Activated CD4-positive, alpha-beta memory T cell treated with anti-CD3 and anti-CD28 coated beads, Interleukin-2, amount 10 ng/mL, durations not matched to agents 7 days and 5 days (primary cell): ENCODE results near the gene KRT25. TPM values are rescaled to one million over a fixed set of nuclear protein-coding genes. Genes with fewer than 3 reads are reported as not detected.

ENCODE experiments used
- CTCF ChIA-PET: fragments of 350-600 bp; sonication (Branson Sonifier 250); formaldehyde crosslinking; loops from one replicate; lab custom pipeline; 2021; ENCODE audit warnings: antibody characterized with exemption, inconsistent platforms; lab: Charles Lee
- POLR2A ChIA-PET: fragments of 350-600 bp; sonication (Branson Sonifier 250); formaldehyde crosslinking; loops from one replicate; lab custom pipeline; 2021; ENCODE audit warnings: antibody characterized with exemption; lab: Charles Lee
- DNase-seq: peaks from one replicate; pipeline ENCODE4 v3.0.0-alpha.2; 2020
- H3K27ac Mint-ChIP-seq: one replicate; pipeline ENCODE4 v1.8.0; 2021; ENCODE audit warnings: mild to moderate bottlenecking, mixed read lengths
- H3K27me3 Mint-ChIP-seq: one replicate; pipeline ENCODE4 v1.8.0; 2021; ENCODE audit warnings: mixed read lengths
- H3K36me3 Mint-ChIP-seq: one replicate; pipeline ENCODE4 v1.8.0; 2021; ENCODE audit warnings: low read depth, mixed read lengths
- H3K4me1 Mint-ChIP-seq: one replicate; pipeline ENCODE4 v1.8.0; 2021; ENCODE audit warnings: mixed read lengths
- H3K4me3 Mint-ChIP-seq: one replicate; pipeline ENCODE4 v1.8.0; 2021; ENCODE audit warnings: mild to moderate bottlenecking, mixed read lengths
- H3K9me3 Mint-ChIP-seq: one replicate; pipeline ENCODE4 v1.8.0; 2021; ENCODE audit warnings: mixed read lengths
- total RNA-seq, 2 experiments: library from RNA; stranded (reverse); gene quantifications; one replicate each; pipeline ENCODE4 v1.2.3, GENCODE V29; 2021

The KRT25 gene
- total RNA-seq, 2 experiments from 2014 or later = not detected

- H3K9me3 Mint-ChIP-seq = peaks cover 3% of the 10 kb centered on the region
- DNase-seq = no peak
- no peaks in the 10 kb centered on the region for H3K4me1 Mint-ChIP-seq
- POLR2A ChIA-PET = no interaction called here
- no peak overlapping the region for H3K27ac Mint-ChIP-seq
- CTCF ChIA-PET = no interaction called here
- H3K4me3 Mint-ChIP-seq = no peak overlapping the region
- no peaks in the 10 kb centered on the region for H3K36me3 Mint-ChIP-seq
- H3K27me3 Mint-ChIP-seq = peaks cover 35% of the 10 kb centered on the region
Observed at GRCh38 chr17:40738553-40738952, 16.6 kb downstream of the KRT25 start.

- H3K36me3 Mint-ChIP-seq = no peaks in the 10 kb centered on the region
- H3K4me1 Mint-ChIP-seq = no peaks in the 10 kb centered on the region
- no peaks in the 10 kb centered on the region for H3K9me3 Mint-ChIP-seq
- ChIA-PET POLR2A (no interaction called here), CTCF (no interaction called here)
- H3K4me3 Mint-ChIP-seq = no peak overlapping the region
- no peak overlapping the region for H3K27ac Mint-ChIP-seq
- H3K27me3 Mint-ChIP-seq = peaks cover 35% of the 10 kb centered on the region
- no peak for DNase-seq
Observed at GRCh38 chr17:40735016-40735415, 20.1 kb downstream of the KRT25 start.

DNA sequence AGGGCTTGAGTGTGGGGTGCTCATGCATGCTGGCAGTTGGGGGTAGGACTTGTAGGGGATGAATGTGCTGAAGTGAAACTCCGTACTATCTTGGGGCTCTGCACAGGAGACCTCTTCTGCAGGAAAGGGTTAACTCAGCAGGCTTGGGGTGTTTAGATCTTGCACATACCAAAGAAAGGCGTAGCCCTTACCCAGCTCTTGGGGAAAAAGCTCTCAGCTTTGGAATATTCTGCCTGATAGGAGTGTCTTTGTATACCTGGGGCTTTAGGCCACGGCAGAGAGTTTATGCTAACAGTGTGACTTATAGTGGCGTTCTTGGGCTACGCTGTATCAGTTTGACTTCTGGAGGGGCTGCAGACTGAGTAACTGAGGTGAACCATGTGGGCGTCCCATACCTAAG is 21.1 kb downstream of the KRT25 start:
- Mint-ChIP-seq H3K27ac (no peak overlapping the region), H3K4me3 (no peak overlapping the region), H3K27me3 (peaks cover 34% of the 10 kb centered on the region), H3K36me3 (no peaks in the 10 kb centered on the region), H3K4me1 (no peaks in the 10 kb centered on the region), H3K9me3 (no peaks in the 10 kb centered on the region)
- ChIA-PET CTCF (no interaction called here), POLR2A (no interaction called here)
- DNase-seq = no peak

- Mint-ChIP-seq H3K9me3 (no peaks in the 10 kb centered on the region), H3K27me3 (peaks cover 35% of the 10 kb centered on the region), H3K36me3 (no peaks in the 10 kb centered on the region), H3K4me1 (no peaks in the 10 kb centered on the region), H3K27ac (no peak overlapping the region), H3K4me3 (no peak overlapping the region)
- DNase-seq = no peak
- ChIA-PET POLR2A (no interaction called here), CTCF (no interaction called here)
Observed at GRCh38 chr17:40730970-40731369, 24.2 kb downstream of the KRT25 start.

DNA sequence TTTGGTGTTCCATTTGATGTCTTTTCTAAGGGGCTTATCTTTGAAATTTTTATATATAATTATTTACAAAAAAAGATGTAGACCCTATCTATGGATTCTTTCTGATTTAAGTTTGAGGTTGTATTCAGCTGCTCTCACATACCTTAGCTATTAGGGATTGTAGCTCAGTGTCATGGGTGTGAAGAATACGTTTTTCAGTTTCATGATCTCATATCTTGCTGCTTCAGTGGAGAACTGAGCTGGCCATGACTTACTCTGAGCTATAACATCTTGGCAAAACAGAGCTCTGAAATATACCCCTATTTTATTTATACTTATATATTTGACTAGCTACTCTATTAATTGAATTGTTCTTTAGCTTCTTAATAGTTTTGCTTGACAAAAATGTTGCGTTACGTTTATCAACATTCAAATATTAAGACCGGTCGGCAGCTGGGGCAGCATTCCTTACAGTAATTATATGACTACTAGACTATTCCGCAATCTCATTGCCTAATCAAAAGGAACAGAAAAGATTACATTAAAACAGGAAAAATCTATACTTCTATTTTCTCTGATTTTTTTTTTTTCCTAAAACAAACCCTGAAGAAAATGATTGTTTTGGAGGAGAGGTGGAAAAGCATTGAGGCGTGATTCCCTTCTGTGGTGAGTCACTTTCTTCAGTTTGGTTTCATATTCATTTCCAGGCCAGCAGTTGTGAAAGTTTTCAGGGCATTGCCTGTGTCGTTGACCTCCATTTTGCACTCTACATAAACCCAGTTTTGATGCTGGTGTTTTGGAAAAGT is 27.5 kb downstream of the KRT25 start:
- POLR2A ChIA-PET = no interaction called here
- H3K9me3 Mint-ChIP-seq = no peaks in the 10 kb centered on the region
- H3K4me1 Mint-ChIP-seq = no peaks in the 10 kb centered on the region
- no peaks in the 10 kb centered on the region for H3K36me3 Mint-ChIP-seq
- DNase-seq = no peak
- no peak overlapping the region for H3K27ac Mint-ChIP-seq
- CTCF ChIA-PET = no interaction called here
- H3K27me3 Mint-ChIP-seq = peaks cover 39% of the 10 kb centered on the region
- no peak overlapping the region for H3K4me3 Mint-ChIP-seq

DNA sequence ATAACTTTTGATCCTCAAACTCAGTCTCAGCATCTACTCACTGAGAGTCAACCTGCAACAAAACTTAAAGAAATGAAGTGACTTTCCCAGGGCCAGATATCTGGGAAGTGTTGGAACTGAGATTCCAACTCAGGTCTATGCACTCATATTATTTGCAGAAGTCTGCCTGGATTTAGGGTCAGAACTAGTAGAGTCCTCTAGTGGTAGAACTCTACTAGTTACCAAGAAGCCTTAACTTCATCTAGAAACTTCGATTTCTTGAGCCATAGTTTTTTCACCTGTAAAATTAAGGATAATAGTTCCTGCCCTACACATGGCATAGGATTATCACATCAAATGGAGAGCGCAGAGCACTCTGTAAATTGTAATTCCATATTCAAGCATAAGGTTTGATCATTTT is 28.2 kb downstream of the KRT25 start:
- Mint-ChIP-seq H3K27me3 (peaks cover 37% of the 10 kb centered on the region), H3K27ac (no peak overlapping the region), H3K9me3 (no peaks in the 10 kb centered on the region), H3K4me1 (no peaks in the 10 kb centered on the region), H3K36me3 (no peaks in the 10 kb centered on the region), H3K4me3 (no peak overlapping the region)
- DNase-seq = no peak
- CTCF ChIA-PET = no interaction called here
- POLR2A ChIA-PET = no interaction called here

DNA sequence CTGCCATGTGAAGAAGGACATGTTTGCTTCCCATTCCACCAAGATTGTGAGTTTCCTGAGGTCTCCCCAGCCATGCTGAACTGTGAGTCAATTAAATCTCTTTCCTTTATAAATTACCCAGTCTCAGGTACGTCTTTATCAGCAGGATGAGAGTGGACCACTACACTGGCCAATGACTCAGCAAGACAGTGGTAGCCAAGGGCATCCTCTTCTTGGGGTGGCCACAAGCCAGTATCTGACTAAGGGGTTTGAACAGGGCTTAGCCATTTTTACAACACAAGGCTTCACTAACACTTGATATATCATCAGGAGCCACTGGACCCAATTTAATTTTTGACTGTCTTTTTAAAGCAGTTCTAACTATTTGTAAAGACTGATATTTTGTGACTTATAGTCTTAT is 30.5 kb downstream of the KRT25 start:
- Mint-ChIP-seq H3K27ac (no peak overlapping the region), H3K36me3 (no peaks in the 10 kb centered on the region), H3K27me3 (peaks cover 36% of the 10 kb centered on the region), H3K4me3 (no peak overlapping the region), H3K9me3 (no peaks in the 10 kb centered on the region), H3K4me1 (no peaks in the 10 kb centered on the region)
- no peak for DNase-seq
- ChIA-PET CTCF (no interaction called here), POLR2A (no interaction called here)

DNA sequence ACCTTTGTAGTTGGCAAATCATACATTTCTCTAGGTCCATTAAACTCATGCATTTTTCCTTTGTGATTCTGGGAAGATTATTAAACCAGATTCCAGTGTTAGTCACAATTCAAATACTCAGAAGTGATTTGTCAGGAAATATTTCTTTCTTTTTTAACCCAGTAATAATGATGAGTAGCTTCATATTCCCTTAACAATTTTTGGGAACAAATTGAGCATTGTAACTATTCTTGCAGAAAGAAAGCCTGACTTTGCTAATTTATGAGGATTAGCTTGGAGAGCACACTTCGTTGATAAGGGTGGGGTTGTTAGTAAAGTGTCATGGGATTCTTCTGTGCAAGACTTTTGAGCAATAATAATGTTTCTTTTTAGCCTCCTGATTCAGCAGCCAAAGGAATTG is 32.9 kb downstream of the KRT25 start:
- ChIA-PET POLR2A (interaction anchor here (0.5 kb wide), 1 partner anchor 425 kb away, joined by 3 read pairs; no protein-coding TSS in a partner anchor), CTCF (no interaction called here)
- Mint-ChIP-seq H3K4me1 (no peaks in the 10 kb centered on the region), H3K9me3 (no peaks in the 10 kb centered on the region), H3K36me3 (no peaks in the 10 kb centered on the region), H3K27ac (no peak overlapping the region), H3K27me3 (peaks cover 38% of the 10 kb centered on the region), H3K4me3 (no peak overlapping the region)
- DNase-seq = no peak

DNA sequence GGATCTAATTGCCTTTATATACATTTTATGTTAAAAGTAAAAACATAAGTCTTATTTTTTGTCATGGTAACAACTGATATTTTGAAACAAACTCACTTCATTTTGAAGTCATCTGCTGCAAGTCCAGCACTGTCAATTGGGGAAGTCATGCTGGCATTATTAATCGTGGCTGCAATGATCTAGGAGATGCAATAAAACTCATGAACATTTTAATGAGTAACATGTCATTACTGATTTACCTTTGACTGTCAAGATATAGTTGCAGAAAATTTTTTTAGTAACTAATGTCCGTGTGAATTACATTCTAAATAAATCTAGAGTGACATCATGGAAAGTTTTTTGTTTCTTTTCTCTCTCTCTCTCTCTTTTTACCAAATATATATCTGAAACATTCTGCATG is 34.2 kb downstream of the KRT25 start:
- no peak overlapping the region for H3K27ac Mint-ChIP-seq
- no peak overlapping the region for H3K4me3 Mint-ChIP-seq
- CTCF ChIA-PET = no interaction called here
- no peak for DNase-seq
- H3K9me3 Mint-ChIP-seq = no peaks in the 10 kb centered on the region
- no peaks in the 10 kb centered on the region for H3K4me1 Mint-ChIP-seq
- H3K27me3 Mint-ChIP-seq = peaks cover 32% of the 10 kb centered on the region
- POLR2A ChIA-PET = no interaction called here
- no peaks in the 10 kb centered on the region for H3K36me3 Mint-ChIP-seq

- Mint-ChIP-seq H3K36me3 (no peaks in the 10 kb centered on the region), H3K27me3 (peaks cover 30% of the 10 kb centered on the region), H3K27ac (no peak overlapping the region), H3K4me3 (no peak overlapping the region), H3K9me3 (no peaks in the 10 kb centered on the region), H3K4me1 (no peaks in the 10 kb centered on the region)
- ChIA-PET CTCF (no interaction called here), POLR2A (no interaction called here)
- no peak for DNase-seq
Observed at GRCh38 chr17:40718930-40719329, 36.2 kb downstream of the KRT25 start.

- no peak for DNase-seq
- CTCF ChIA-PET = no interaction called here
- no peak overlapping the region for H3K27ac Mint-ChIP-seq
Observed at GRCh38 chr17:40717776-40718175, 37.4 kb downstream of the KRT25 start.

DNA sequence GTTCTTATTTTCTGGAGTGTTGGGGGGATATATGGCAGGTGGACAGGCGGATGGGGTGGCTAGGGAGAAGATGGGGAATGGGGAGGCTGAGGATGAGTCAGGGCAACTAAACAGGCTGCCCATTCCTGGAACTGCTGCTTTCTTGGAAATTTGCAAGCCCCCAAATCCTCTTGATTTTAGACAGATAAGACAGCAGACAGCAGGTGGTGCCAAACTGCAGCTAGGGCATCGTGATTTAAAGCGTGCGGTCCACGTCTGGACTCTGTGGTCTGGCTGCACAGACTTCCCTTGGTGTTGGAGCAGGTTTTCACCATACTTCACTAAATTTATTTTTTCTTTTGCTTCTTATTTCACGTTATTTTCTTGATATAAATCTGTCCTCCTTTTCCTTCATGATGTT is 40.7 kb downstream of the KRT25 start:
- DNase-seq = no peak
- no peak overlapping the region for H3K27ac Mint-ChIP-seq
- no peaks in the 10 kb centered on the region for H3K4me1 Mint-ChIP-seq
- ChIA-PET CTCF (no interaction called here), POLR2A (no interaction called here)
- H3K4me3 Mint-ChIP-seq = no peak overlapping the region
- no peaks in the 10 kb centered on the region for H3K9me3 Mint-ChIP-seq
- peaks cover 17% of the 10 kb centered on the region for H3K27me3 Mint-ChIP-seq
- no peaks in the 10 kb centered on the region for H3K36me3 Mint-ChIP-seq

More at GRCh38 chr17:40717776-40718175, 37.4 kb downstream of the KRT25 start:
- Mint-ChIP-seq H3K9me3 (no peaks in the 10 kb centered on the region), H3K4me1 (no peaks in the 10 kb centered on the region), H3K4me3 (no peak overlapping the region), H3K27me3 (peaks cover 23% of the 10 kb centered on the region), H3K36me3 (no peaks in the 10 kb centered on the region)
- POLR2A ChIA-PET = no interaction called here

GRCh38 chr17:40707745-40708144 is 47.4 kb downstream of the KRT25 start:
- Mint-ChIP-seq H3K27ac (no peak overlapping the region), H3K4me3 (no peak overlapping the region), H3K36me3 (no peaks in the 10 kb centered on the region), H3K9me3 (no peaks in the 10 kb centered on the region), H3K4me1 (no peaks in the 10 kb centered on the region), H3K27me3 (peaks cover 35% of the 10 kb centered on the region)
- POLR2A ChIA-PET = no interaction called here
- no peak for DNase-seq
- CTCF ChIA-PET = no interaction called here

DNA sequence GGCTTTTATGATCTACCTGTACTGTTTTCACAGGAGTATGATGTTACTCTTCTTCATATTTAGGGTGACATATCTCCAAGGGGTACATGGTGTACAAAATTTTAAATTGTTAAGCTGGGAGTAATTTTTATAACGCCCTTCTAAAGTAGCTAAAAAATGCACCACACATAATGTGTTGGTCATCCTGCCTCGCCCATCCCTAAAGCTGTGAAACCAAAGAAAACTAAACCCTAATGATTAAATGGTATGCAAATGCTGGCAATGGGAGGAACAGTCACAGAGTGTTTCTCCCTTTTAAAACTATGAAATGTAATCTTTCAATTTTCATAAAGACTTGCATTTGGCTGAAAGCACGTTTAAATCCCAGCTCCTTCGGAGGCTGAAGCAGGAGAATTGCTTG is 49.5 kb downstream of the KRT25 start:
- Mint-ChIP-seq H3K27me3 (peaks cover 33% of the 10 kb centered on the region), H3K4me3 (no peak overlapping the region), H3K9me3 (no peaks in the 10 kb centered on the region), H3K27ac (no peak overlapping the region), H3K4me1 (no peaks in the 10 kb centered on the region), H3K36me3 (no peaks in the 10 kb centered on the region)
- DNase-seq = no peak
- ChIA-PET POLR2A (interaction anchor here (1.2 kb wide), 1 partner anchor 9 kb away, joined by 5 read pairs; no protein-coding TSS in a partner anchor), CTCF (interaction anchor here (0.7 kb wide), 1 partner anchor 51 kb away, joined by 3 read pairs; no protein-coding TSS in a partner anchor)
